SK-N-MC (cell line): Measurements from ENCODE around the gene BLNK.
A peak's percentile ranks its signal among the peaks of the same experiment; 100 is the strongest.

Experiments
- DNase-seq: peaks from one replicate; pipeline ENCODE4 v3.0.0-alpha.2; 2011; ENCODE audit warnings: low read depth, low spot score
- H3K27ac ChIP-seq: fragments of 200-600 bp; sonication (generic); 2 replicates; pipeline ENCODE4 v1.5.1; 2016; ENCODE audit warnings: mixed run types
- H3K36me3 ChIP-seq: fragments of 200-600 bp; sonication (generic); 2 replicates; pipeline ENCODE4 v1.6.1; 2017; ENCODE audit warnings: antibody characterized with exemption, low read length, mixed read lengths; ENCODE audit not compliant: insufficient read depth
- H3K4me3 ChIP-seq: fragments of 200-600 bp; sonication (generic); 2 replicates; pipeline ENCODE4 v1.5.1; 2016
- H3K9ac ChIP-seq: fragments of 200-600 bp; sonication (generic); 2 replicates; pipeline ENCODE4 v1.8.0; 2017; ENCODE audit warnings: mixed run types, mixed read lengths; ENCODE audit not compliant: insufficient read length
- H3K9me3 ChIP-seq: fragments of 200-600 bp; sonication (generic); 2 replicates; pipeline ENCODE4 v1.6.1; 2017; ENCODE audit warnings: low read depth, mild to moderate bottlenecking, antibody characterized with exemption, low read length, moderate library complexity, mixed read lengths
- EZH2 ChIP-seq: fragments of 200-600 bp; sonication (generic); IDR thresholded peaks from one replicate; pipeline ENCODE4 v1.6.1; 2017; ENCODE audit warnings: antibody characterized with exemption
- FOXP2 ChIP-seq: optimal IDR thresholded peaks from 2 replicates; pipeline ENCODE3; 2011; ENCODE audit warnings: mild to moderate bottlenecking, moderate library complexity; ENCODE audit not compliant: insufficient read depth; ENCODE audit errors: extremely low read length, control extremely low read depth
- POLR2AphosphoS5 ChIP-seq: IDR thresholded peaks from 2 replicates; pipeline ENCODE4 v1.6.1; 2012; ENCODE audit warnings: mild to moderate bottlenecking, low read depth, low read length, borderline replicate concordance

BLNK gene

DNA sequence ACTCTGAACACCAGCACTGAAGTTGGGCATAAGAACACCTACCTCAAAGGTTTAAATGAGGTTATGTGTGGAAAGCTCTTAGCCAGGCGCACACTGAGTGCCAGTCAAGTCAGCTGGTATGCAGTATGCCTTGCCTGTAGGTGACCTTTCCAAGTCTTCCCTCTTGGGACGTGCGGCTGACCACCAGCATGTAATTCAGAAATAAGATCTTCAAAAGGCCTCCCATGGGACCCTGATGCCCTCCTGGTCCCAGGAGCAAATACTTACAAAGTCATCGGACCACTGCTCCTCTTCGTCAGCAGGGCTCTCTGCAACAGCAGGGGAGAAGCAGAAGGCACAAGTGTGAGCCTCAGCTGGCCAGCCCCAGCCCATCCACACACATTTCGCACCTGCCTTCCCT is 40.8 kb downstream of the BLNK start:
- no peak for DNase-seq
- Histone ChIP-seq H3K9ac (no peak overlapping the region), H3K9me3 (no peaks in the 10 kb centered on the region), H3K27ac (no peak overlapping the region), H3K36me3 (no peaks in the 10 kb centered on the region), H3K4me3 (no peak overlapping the region)
- no peak for TF ChIP-seq FOXP2
- TF ChIP-seq POLR2AphosphoS5, result no peak
- no peak for TF ChIP-seq EZH2

DNA sequence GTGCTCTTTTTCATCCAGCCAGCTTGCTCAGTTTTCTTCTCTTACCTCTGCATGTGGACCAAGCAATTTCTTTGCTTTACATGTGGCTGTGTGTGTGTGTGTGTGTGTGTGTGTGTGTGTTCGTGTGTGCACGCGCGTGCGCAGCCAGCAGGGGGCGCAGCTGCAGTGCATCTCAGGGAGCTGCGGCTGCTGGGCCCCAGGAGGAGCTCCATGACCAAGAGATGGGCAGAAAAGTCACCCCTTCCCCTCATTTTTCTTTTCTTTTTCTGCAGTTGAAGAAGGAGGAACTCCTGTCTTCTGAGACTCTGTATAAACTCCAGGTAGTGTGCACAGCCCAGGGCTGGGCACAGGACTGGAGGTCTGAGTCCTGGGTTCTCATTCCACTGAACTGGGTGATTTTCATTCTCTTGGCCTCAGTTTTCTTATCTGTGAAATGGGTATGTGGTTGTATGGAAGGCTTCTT is 41.8 kb downstream of the BLNK start:
- no peak for TF ChIP-seq POLR2AphosphoS5
- TF ChIP-seq FOXP2, result no peak
- TF ChIP-seq EZH2, result no peak
- peak; percentile 1 for DNase-seq
- Histone ChIP-seq H3K36me3 (no peaks in the 10 kb centered on the region), H3K4me3 (no peak overlapping the region), H3K9ac (no peak overlapping the region), H3K27ac (no peak overlapping the region), H3K9me3 (no peaks in the 10 kb centered on the region)

DNA sequence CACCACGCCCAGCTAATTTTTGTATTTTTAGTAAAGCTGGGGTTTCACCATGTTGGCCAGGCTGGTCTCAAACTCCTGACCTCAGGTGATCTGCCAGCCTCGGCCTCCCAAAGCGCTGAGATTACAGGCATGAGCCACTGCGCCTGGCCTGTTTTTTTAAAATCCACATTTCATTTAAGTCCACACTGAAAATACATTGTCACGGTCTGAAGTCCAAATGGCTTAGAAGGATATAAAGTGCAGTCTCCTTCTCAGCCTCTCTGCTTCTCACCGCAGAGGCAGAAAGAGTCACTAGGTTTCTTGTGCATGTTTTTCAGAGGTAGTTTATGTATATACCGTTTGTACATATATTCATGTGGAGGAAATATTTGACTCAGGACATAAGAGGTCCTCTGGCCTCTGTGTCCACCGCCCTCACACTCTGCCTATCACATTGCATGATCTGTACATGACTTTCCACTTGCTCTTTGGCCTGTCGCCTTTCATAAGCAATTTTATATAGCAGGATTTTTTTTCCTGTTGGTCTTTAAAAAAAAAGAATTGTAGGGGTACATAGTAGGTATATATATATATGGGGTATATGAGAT is 42.9 kb downstream of the BLNK start:
- TF ChIP-seq EZH2, result no peak
- no peak for TF ChIP-seq POLR2AphosphoS5
- no peak for TF ChIP-seq FOXP2
- Histone ChIP-seq H3K36me3 (no peaks in the 10 kb centered on the region), H3K9ac (no peak overlapping the region), H3K4me3 (no peak overlapping the region), H3K9me3 (no peaks in the 10 kb centered on the region), H3K27ac (no peak overlapping the region)
- no peak for DNase-seq

DNA sequence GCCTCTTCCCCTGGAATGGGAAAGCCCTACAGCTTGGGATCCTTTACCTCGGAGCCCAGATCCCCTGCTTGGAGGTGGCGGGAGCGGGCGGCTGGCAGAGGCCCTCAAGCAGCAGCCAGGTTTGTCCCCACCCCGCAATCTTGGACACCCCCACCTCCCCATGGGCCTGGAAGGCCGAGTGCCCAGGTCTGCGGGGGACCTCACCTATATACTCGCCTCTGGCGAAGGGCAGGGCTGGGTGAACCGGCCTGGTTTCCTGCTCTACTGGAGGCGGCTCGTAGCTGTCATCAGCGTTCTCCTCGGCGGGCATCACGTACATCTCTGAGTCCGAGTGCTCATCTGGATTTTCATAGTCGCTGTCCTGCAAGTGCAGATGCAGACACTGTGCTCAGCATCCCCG is 44.2 kb downstream of the BLNK start:
- H3K36me3 ChIP-seq, result no peaks in the 10 kb centered on the region
- H3K4me3 ChIP-seq, result no peak overlapping the region
- H3K9me3 ChIP-seq, result no peaks in the 10 kb centered on the region
- no peak overlapping the region for H3K27ac ChIP-seq
- TF ChIP-seq POLR2AphosphoS5 (no peak), FOXP2 (no peak), EZH2 (no peak)
- DNase-seq, result no peak
- no peak overlapping the region for H3K9ac ChIP-seq

DNA sequence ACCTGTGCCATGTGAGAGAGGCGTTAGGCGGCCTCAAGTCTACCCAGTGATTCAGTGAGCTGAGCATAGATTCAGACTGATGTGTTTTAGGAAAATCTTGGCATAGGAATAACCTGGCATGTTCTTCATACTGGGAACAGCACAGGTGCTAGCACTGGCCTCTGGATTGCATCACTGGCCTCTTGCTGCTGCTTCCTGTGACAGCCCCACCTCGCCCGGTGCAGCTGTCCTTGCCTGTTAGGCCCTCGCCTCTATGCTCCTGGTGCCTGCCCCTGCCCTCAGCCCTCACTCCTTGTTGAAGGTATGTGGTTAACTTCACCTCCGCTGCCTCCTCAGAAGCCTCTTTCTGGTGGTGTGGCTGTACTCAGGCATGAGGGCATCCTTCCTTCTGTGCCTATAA is 46.2 kb downstream of the BLNK start:
- H3K36me3 ChIP-seq, result no peaks in the 10 kb centered on the region

DNA sequence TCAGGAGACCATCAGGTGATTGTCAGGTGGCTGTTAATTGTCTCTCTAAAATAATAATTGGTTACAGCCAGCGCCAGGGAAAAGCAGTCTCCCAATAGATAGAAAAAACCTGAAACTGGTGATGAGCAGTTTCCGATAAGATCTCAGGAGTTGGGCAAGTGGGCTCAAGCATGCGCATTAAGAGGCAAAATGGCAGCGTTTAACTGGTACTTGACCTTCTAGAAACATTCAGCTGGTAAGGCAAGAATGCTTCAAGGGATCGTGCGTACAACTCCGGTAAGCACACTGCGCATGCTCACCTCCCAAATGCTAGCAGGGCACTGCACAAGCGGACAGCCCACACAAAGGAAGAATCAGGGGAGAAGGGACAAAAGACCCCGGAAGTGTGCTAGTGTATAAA is 48.5 kb downstream of the BLNK start:
- no peak for TF ChIP-seq EZH2
- no peak for TF ChIP-seq FOXP2
- TF ChIP-seq POLR2AphosphoS5, result no peak
- H3K9me3 ChIP-seq, result no peaks in the 10 kb centered on the region
- H3K4me3 ChIP-seq, result no peak overlapping the region
- no peak overlapping the region for H3K27ac ChIP-seq
- no peaks in the 10 kb centered on the region for H3K36me3 ChIP-seq
- DNase-seq, result no peak
- H3K9ac ChIP-seq, result no peak overlapping the region

More for the DNA sequence above, 46.2 kb downstream of the BLNK start:
- Histone ChIP-seq H3K9ac (no peak overlapping the region), H3K27ac (no peak overlapping the region), H3K9me3 (no peaks in the 10 kb centered on the region), H3K4me3 (no peak overlapping the region)
- no peak for DNase-seq
- TF ChIP-seq FOXP2 (no peak), EZH2 (no peak), POLR2AphosphoS5 (no peak)

DNA sequence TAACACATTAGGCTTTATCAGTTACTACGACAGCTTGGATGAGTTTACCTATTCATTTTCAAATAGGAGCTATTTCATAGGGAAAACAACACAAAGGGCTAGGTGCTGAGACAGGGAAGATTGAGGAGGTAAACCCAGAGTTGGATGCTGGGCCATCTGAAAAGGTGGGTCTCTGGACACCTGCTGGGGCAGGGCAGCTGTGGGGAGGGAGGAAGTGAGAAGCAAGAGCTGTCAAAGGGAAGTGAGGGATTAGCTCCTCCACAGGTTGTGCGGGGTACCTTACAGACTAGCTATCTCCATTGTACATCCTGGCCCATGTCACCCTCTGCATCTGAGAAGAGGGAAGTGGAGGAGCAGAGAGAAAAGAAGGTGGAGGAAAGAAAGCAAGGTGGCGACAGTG is 48.9 kb downstream of the BLNK start:
- no peaks in the 10 kb centered on the region for H3K9me3 ChIP-seq
- no peak overlapping the region for H3K9ac ChIP-seq
- TF ChIP-seq FOXP2 (no peak), POLR2AphosphoS5 (no peak), EZH2 (no peak)
- no peak overlapping the region for H3K4me3 ChIP-seq
- no peak for DNase-seq
- H3K36me3 ChIP-seq, result no peaks in the 10 kb centered on the region
- no peak overlapping the region for H3K27ac ChIP-seq

DNA sequence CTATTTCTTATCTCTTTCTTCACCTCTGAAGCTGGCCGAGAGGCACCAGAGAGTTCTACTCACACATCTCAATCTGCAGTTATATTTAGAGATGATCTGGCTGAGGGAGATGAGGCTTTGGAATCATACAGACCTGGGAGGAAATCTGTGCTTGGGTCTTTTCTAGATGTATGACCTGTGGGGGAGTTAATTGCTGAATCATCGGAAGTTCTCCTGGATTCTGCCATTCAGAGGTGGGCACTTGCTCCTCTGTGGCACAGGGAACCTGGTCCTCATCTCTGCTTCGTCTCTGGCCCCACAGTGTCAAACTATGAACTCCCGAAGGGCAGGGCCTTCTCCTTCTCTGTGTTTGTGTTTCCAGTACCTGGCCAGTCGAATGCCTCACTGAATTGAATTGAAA is 52.5 kb downstream of the BLNK start:
- no peak for DNase-seq
- no peak overlapping the region for H3K4me3 ChIP-seq
- H3K9ac ChIP-seq, result no peak overlapping the region
- H3K27ac ChIP-seq, result no peak overlapping the region
- H3K36me3 ChIP-seq, result no peaks in the 10 kb centered on the region
- H3K9me3 ChIP-seq, result no peaks in the 10 kb centered on the region
- TF ChIP-seq POLR2AphosphoS5, result no peak
- TF ChIP-seq EZH2, result no peak
- TF ChIP-seq FOXP2, result no peak

DNA sequence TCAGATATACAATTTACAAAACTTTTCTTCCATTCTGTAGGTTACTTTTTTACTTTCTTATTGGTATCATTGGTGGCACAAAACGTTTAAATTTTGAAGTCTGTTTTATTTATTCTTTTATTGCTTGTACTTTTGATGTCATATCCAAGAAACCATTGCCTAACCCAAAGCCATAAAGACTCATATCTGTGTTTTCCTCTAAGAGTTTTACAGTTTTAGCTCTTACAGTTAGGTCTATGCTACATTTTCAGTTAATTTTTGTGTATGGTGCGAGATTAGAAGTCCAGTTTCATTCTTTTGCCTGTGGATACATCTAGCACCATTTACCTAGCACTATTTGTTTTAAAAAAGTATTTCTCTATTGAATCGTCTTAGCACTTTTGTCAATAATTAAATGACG is 53.7 kb downstream of the BLNK start:
- H3K36me3 ChIP-seq, result no peaks in the 10 kb centered on the region
- no peak for DNase-seq
- no peak overlapping the region for H3K9ac ChIP-seq
- H3K9me3 ChIP-seq, result no peaks in the 10 kb centered on the region
- no peak overlapping the region for H3K4me3 ChIP-seq
- TF ChIP-seq EZH2 (no peak), FOXP2 (no peak), POLR2AphosphoS5 (no peak)
- no peak overlapping the region for H3K27ac ChIP-seq
